ENCODE results near the gene DPYSL4.

Gene DPYSL4

GRCh38 chr10:132163826-132164515, 22.8 kb upstream of the DPYSL4 start:
- DNase-seq (ENCODE audit: low spot score), result no peak

- DNase-seq (ENCODE audit: low spot score), result no peak
Observed at GRCh38 chr10:132164761-132165278, 21.9 kb upstream of the DPYSL4 start.

GRCh38 chr10:132165416-132165980, 21.2 kb upstream of the DPYSL4 start:
- DNase-seq (ENCODE audit: low spot score), result no peak

- no peak for DNase-seq (ENCODE audit: low spot score)
Observed at GRCh38 chr10:132166216-132166950, 20.4 kb upstream of the DPYSL4 start.

- DNase-seq (ENCODE audit: low spot score), result no peak
Observed at GRCh38 chr10:132167041-132167674, 19.6 kb upstream of the DPYSL4 start.

GRCh38 chr10:132167976-132168375, 18.8 kb upstream of the DPYSL4 start:
- DNase-seq (ENCODE audit: low spot score), result no peak

GRCh38 chr10:132168571-132169030, 18.1 kb upstream of the DPYSL4 start:
- no peak for DNase-seq (ENCODE audit: low spot score)

- DNase-seq (ENCODE audit: low spot score), result no peak
Observed at GRCh38 chr10:132169031-132169765, 17.6 kb upstream of the DPYSL4 start.

- no peak for DNase-seq (ENCODE audit: low spot score)
Observed at GRCh38 chr10:132169766-132170560, 16.8 kb upstream of the DPYSL4 start.

- DNase-seq (ENCODE audit: low spot score), result no peak
Observed at GRCh38 chr10:132170561-132171361, 16.0 kb upstream of the DPYSL4 start.

GRCh38 chr10:132172091-132173066, 14.4 kb upstream of the DPYSL4 start:
- no peak for DNase-seq (ENCODE audit: low spot score)

GRCh38 chr10:132173185-132173584, 13.6 kb upstream of the DPYSL4 start:
- no peak for DNase-seq (ENCODE audit: low spot score)

- DNase-seq (ENCODE audit: low spot score), result no peak
Observed at GRCh38 chr10:132174237-132174636, 12.5 kb upstream of the DPYSL4 start.

- DNase-seq (ENCODE audit: low spot score), result no peak
Observed at GRCh38 chr10:132175408-132175807, 11.3 kb upstream of the DPYSL4 start.

GRCh38 chr10:132175907-132176581, 10.7 kb upstream of the DPYSL4 start:
- no peak for DNase-seq (ENCODE audit: low spot score)

GRCh38 chr10:132176623-132177500, 9.9 kb upstream of the DPYSL4 start:
- DNase-seq (ENCODE audit: low spot score), result no peak

GRCh38 chr10:132178046-132178445, 8.7 kb upstream of the DPYSL4 start:
- no peak for DNase-seq (ENCODE audit: low spot score)

All from left forelimb (tissue), 1 donor.